Fibroblast of skin of scalp (primary cell): Measurements from ENCODE around the gene PCDHGA12.
"Not testable (repeated sequence)": the region's sequence is repeated elsewhere in the genome, so short reads cannot be mapped to it uniquely, and the experiment has no call there.

Experiments used
- DNase-seq: peaks from one replicate; pipeline ENCODE4 v3.0.0-alpha.2; 2013

The PCDHGA12 gene

GRCh38 chr5:141407790-141408505, 22.4 kb upstream of the PCDHGA12 start, which contains the start of gene PCDHGB6:
Gene PCDHGB6, plus strand, starts transcription at chr5:141408021. Its CDS starts 182 bp downstream, at chr5:141408203.
- peak; percentile 40 for DNase-seq

GRCh38 chr5:141409598-141410306, 20.6 kb upstream of the PCDHGA12 start:
- DNase-seq: no peak

GRCh38 chr5:141411575-141411974, 18.7 kb upstream of the PCDHGA12 start:
- no peak for DNase-seq

- peak; percentile 73 for DNase-seq
Observed at GRCh38 chr5:141412854-141413539, 17.3 kb upstream of the PCDHGA12 start, which contains the start of gene PCDHGA10. Gene PCDHGA10, plus strand, starts transcription at chr5:141412987. Its CDS starts 189 bp downstream, at chr5:141413176.

GRCh38 chr5:141413540-141414069, 16.7 kb upstream of the PCDHGA12 start:
- DNase-seq: no peak

- DNase-seq: not testable (repeated sequence)
Observed at GRCh38 chr5:141414548-141415274, 15.6 kb upstream of the PCDHGA12 start.

- DNase-seq: not testable (repeated sequence)
Observed at GRCh38 chr5:141415275-141415618, 15.1 kb upstream of the PCDHGA12 start.

- DNase-seq: peak; percentile 84
Observed at GRCh38 chr5:141417494-141418172, 12.7 kb upstream of the PCDHGA12 start, which contains the start of gene PCDHGB7. Gene PCDHGB7, plus strand, starts transcription at chr5:141417677. Its CDS starts 183 bp downstream, at chr5:141417860.

- no peak for DNase-seq
Observed at GRCh38 chr5:141419074-141419880, 11.0 kb upstream of the PCDHGA12 start.

GRCh38 chr5:141420855-141421488, 9.3 kb upstream of the PCDHGA12 start, which contains the start of gene PCDHGA11:
Gene PCDHGA11, plus strand, starts transcription at chr5:141421051. Its CDS starts 177 bp downstream, at chr5:141421228.
- DNase-seq: peak; percentile 71

- no peak for DNase-seq
Observed at GRCh38 chr5:141421489-141421855, 8.8 kb upstream of the PCDHGA12 start.

- DNase-seq: no peak
Observed at GRCh38 chr5:141422742-141423291, 7.5 kb upstream of the PCDHGA12 start.

GRCh38 chr5:141427783-141428426, 2.4 kb upstream of the PCDHGA12 start:
- no peak for DNase-seq

- peak; percentile 32 for DNase-seq
Observed at GRCh38 chr5:141431286-141431685, 979 bp downstream of the PCDHGA12 start.

GRCh38 chr5:141432308-141432707, 2.0 kb downstream of the PCDHGA12 start:
- not testable (repeated sequence) for DNase-seq

- DNase-seq: not testable (repeated sequence)
Observed at GRCh38 chr5:141432726-141433125, 2.4 kb downstream of the PCDHGA12 start.

- peak; percentile 27 for DNase-seq
Observed at GRCh38 chr5:141434006-141434405, 3.7 kb downstream of the PCDHGA12 start.

GRCh38 chr5:141437221-141437620, 6.9 kb downstream of the PCDHGA12 start:
- DNase-seq: peak; percentile 56
